CD8-positive, alpha-beta memory T cell (primary cell): ENCODE results near the gene HS3ST3A1. TPM values are rescaled to one million over a fixed set of nuclear protein-coding genes. Genes with fewer than 3 reads are reported as not detected.

ENCODE experiments used
- CTCF ChIA-PET: fragments of 350-600 bp; sonication (Branson Sonifier 250); formaldehyde crosslinking; loops from one replicate; lab custom pipeline; 2021; ENCODE audit warnings: antibody characterized with exemption; lab: Charles Lee
- POLR2A ChIA-PET: fragments of 350-600 bp; sonication (Branson Sonifier 250); formaldehyde crosslinking; loops from one replicate; lab custom pipeline; 2021; ENCODE audit warnings: antibody characterized with exemption; lab: Charles Lee
- DNase-seq, 5 donors: peaks; one replicate each; pipeline versions ENCODE4 v3.0.0 to v3.0.0-alpha.2; 2020 to 2022; ENCODE audit warnings: mixed read lengths in 1 of 5
- H3K27ac ChIP-seq: one replicate; pipeline ENCODE4 v1.7.0; 2013; ENCODE audit warnings: low read depth, mild to moderate bottlenecking, low read length, moderate library complexity
- H3K27me3 ChIP-seq: 2 replicates; pipeline ENCODE4 v1.7.0; 2013; ENCODE audit warnings: low read length, mild to moderate bottlenecking; ENCODE audit not compliant: insufficient read depth, poor library complexity, severe bottlenecking
- H3K36me3 ChIP-seq: 2 replicates; pipeline ENCODE4 v1.7.0; 2013; ENCODE audit warnings: mild to moderate bottlenecking, low read length, moderate library complexity; ENCODE audit not compliant: insufficient read depth
- H3K4me1 ChIP-seq: 2 replicates; pipeline ENCODE4 v1.7.0; 2013; ENCODE audit warnings: mild to moderate bottlenecking, low read length, moderate library complexity; ENCODE audit not compliant: insufficient read depth
- H3K4me3 ChIP-seq: 2 replicates; pipeline ENCODE4 v1.7.0; 2013; ENCODE audit warnings: mild to moderate bottlenecking, low read length
- H3K9me3 ChIP-seq: 2 replicates; pipeline ENCODE4 v1.7.0; 2013; ENCODE audit warnings: mild to moderate bottlenecking, low read length
- H3K27ac Mint-ChIP-seq, 8 donors: one replicate each; pipeline ENCODE4 v1.8.0; 2020 to 2021; ENCODE audit warnings: mixed read lengths in 8 of 8, mild to moderate bottlenecking in 6 of 8, inconsistent platforms in 3 of 8, moderate library complexity in 3 of 8
- H3K27me3 Mint-ChIP-seq, 2 donors: one replicate each; pipeline ENCODE4 v1.8.0; 2020 to 2021; ENCODE audit warnings: mixed read lengths in 2 of 2, mild to moderate bottlenecking in 1 of 2, moderate library complexity in 1 of 2
- H3K36me3 Mint-ChIP-seq, 3 donors: one replicate each; pipeline ENCODE4 v1.8.0; 2020 to 2021; ENCODE audit warnings: mixed read lengths in 3 of 3, inconsistent platforms in 1 of 3, mild to moderate bottlenecking in 1 of 3
- H3K4me1 Mint-ChIP-seq, 3 donors: one replicate each; pipeline ENCODE4 v1.8.0; 2020 to 2021; ENCODE audit warnings: mixed read lengths in 3 of 3, inconsistent platforms in 1 of 3, mild to moderate bottlenecking in 1 of 3
- H3K4me3 Mint-ChIP-seq, 7 donors: one replicate each; pipeline ENCODE4 v1.8.0; 2020 to 2021; ENCODE audit warnings: mixed read lengths in 7 of 7, mild to moderate bottlenecking in 6 of 7, moderate library complexity in 4 of 7, inconsistent platforms in 2 of 7
- H3K9me3 Mint-ChIP-seq, 5 donors: one replicate each; pipeline ENCODE4 v1.8.0; 2020 to 2022; ENCODE audit warnings: mixed read lengths in 5 of 5, mild to moderate bottlenecking in 3 of 5, moderate library complexity in 2 of 5, inconsistent platforms in 1 of 5
- polyA plus RNA-seq: library from polyadenylated mRNA; unstranded; fragments of 300-500 nt; fragmentation: Illumina TruSeq; gene quantifications from one replicate; pipeline ENCODE4 v1.2.3, GENCODE V29; 2021
- total RNA-seq, 2 experiments: library from RNA; stranded (reverse); gene quantifications; one replicate each; pipeline ENCODE4 v1.2.3, GENCODE V29; 2021

HS3ST3A1 gene
- total and polyA plus RNA-seq, 3 experiments from 2014 or later = 2.5 TPM; not detected in 2

DNA sequence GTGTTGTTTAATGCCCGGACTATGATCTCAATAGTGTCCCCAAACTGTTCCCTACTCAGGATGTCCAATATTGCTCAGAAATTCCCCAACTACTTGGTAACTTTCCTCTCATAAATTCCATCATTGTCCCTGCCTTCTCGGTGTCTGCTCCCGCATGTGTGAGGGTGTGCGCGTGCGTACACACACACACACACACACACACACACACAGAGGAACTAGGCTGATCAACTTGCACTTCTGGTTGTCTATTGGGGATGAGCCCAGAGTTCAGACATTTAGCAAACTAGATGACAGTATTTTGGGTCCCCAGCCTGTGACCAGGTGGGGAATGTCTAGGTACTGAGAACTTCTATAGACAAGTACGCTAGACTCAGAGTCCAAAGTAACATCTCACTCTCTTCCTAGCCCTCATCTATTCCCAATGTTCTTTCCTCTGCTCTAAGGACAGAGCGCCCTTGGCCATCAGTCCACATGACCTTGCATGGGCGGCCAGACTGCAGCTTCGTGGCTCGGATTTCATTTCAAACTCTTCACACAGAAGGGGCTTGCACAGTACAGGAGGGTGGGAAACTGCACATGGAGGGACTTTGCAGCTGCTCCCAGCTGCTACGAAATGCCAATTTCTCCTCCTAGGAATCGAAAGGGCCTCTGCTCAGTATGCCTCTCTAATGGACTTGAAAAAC, 5.3 kb downstream of the HS3ST3A1 start:
- H3K27me3 ChIP-seq = peaks cover 4% of the 10 kb centered on the region
- no peak overlapping the region for H3K4me3 Mint-ChIP-seq

GRCh38 chr17:13595599-13595899, 6.2 kb downstream of the HS3ST3A1 start:
- Mint-ChIP-seq H3K36me3 (no peaks in the 10 kb centered on the region), H3K27ac (no peak overlapping the region), H3K9me3 (no peaks in the 10 kb centered on the region), H3K27me3 (peaks cover 17 to 32% of the 10 kb centered on the region in 2 donors), H3K4me3 (no peak overlapping the region), H3K4me1 (peaks cover 4 to 7% (median 4%) of the 10 kb centered on the region in 3 donors)
- no peak overlapping the region for H3K4me3 ChIP-seq
- ChIA-PET POLR2A (no interaction called here), CTCF (interaction anchor here (0.7 to 4.3 kb wide), 3 partner anchors 9 to 1331 kb away, joined by 4 to 34 read pairs (median 6); partner anchors contain the start of gene HS3ST3B1)
- H3K9me3 ChIP-seq = no peaks in the 10 kb centered on the region
- no peak for DNase-seq
- H3K36me3 ChIP-seq = no peaks in the 10 kb centered on the region
- no peaks in the 10 kb centered on the region for H3K4me1 ChIP-seq
- H3K27me3 ChIP-seq = peaks cover 4% of the 10 kb centered on the region
- no peak overlapping the region for H3K27ac ChIP-seq

More for the DNA sequence above, 5.3 kb downstream of the HS3ST3A1 start:
- Mint-ChIP-seq H3K9me3 (no peaks in the 10 kb centered on the region), H3K27ac (no peak overlapping the region), H3K27me3 (peaks cover 13 to 32% of the 10 kb centered on the region in 2 donors), H3K36me3 (no peaks in the 10 kb centered on the region), H3K4me1 (peaks cover 4 to 7% (median 4%) of the 10 kb centered on the region in 3 donors)
- Histone ChIP-seq H3K9me3 (no peaks in the 10 kb centered on the region), H3K4me3 (no peak overlapping the region), H3K36me3 (no peaks in the 10 kb centered on the region), H3K4me1 (no peaks in the 10 kb centered on the region), H3K27ac (no peak overlapping the region)
- ChIA-PET CTCF (interaction anchor here (0.7 to 4.3 kb wide), 4 partner anchors 706 to 1330 kb away, joined by 3 to 34 read pairs (median 4); partner anchors contain the start of gene HS3ST3B1), POLR2A (no interaction called here)
- DNase-seq = no peak

- Mint-ChIP-seq H3K27ac (no peak overlapping the region), H3K4me1 (peaks cover 2 to 5% (median 3%) of the 10 kb centered on the region in 3 donors), H3K9me3 (no peaks in the 10 kb centered on the region), H3K27me3 (peaks cover 15 to 29% of the 10 kb centered on the region in 2 donors), H3K4me3 (no peak overlapping the region), H3K36me3 (no peaks in the 10 kb centered on the region)
- no peaks in the 10 kb centered on the region for H3K36me3 ChIP-seq
- no peak overlapping the region for H3K4me3 ChIP-seq
- no peaks in the 10 kb centered on the region for H3K9me3 ChIP-seq
- ChIA-PET CTCF (interaction anchor here (0.7 to 4.3 kb wide), 8 partner anchors 8 to 1332 kb away, joined by 3 to 34 read pairs (median 4); partner anchors contain the start of gene HS3ST3B1), POLR2A (no interaction called here)
- no peaks in the 10 kb centered on the region for H3K4me1 ChIP-seq
- H3K27me3 ChIP-seq = peaks cover 4% of the 10 kb centered on the region
- no peak overlapping the region for H3K27ac ChIP-seq
- DNase-seq = peak; percentile 62 to 83 (median 67)
Measured at GRCh38 chr17:13594762-13595598, 6.7 kb downstream of the HS3ST3A1 start.

DNA sequence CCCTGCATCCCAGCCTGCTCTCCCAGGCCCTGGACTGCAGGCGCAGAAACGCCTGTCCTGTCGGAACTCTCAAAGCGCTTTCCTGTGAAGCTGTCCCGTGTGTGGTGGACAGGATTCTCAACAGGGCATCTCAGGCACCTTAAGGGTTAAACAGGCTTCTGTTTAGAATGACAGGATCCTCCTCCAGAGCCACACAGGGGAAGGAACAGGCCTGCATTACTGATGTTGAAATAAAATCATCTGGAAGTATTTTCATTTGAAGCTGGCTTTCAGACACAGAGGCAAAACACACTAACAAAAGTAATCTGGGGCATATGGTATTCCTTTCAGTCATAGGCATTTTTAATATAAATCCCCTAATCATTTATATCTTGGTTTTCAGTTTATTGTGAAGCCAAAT, 7.4 kb downstream of the HS3ST3A1 start:
- no peaks in the 10 kb centered on the region for H3K9me3 ChIP-seq
- Mint-ChIP-seq H3K27me3 (peaks cover 11 to 23% of the 10 kb centered on the region in 2 donors), H3K36me3 (no peaks in the 10 kb centered on the region), H3K9me3 (no peaks in the 10 kb centered on the region), H3K27ac (no peak overlapping the region), H3K4me1 (peaks cover 0 to 3% (median 2%) of the 10 kb centered on the region in 3 donors), H3K4me3 (no peak overlapping the region)
- peaks cover 4% of the 10 kb centered on the region for H3K27me3 ChIP-seq
- POLR2A ChIA-PET = no interaction called here
- no peaks in the 10 kb centered on the region for H3K4me1 ChIP-seq
- H3K27ac ChIP-seq = no peak overlapping the region
- no peak for DNase-seq
- CTCF ChIA-PET = interaction anchor here (0.7 to 1.3 kb wide), 5 partner anchors 16 to 1332 kb away, joined by 3 to 15 read pairs (median 4); partner anchors contain the start of gene HS3ST3B1
- H3K36me3 ChIP-seq = no peaks in the 10 kb centered on the region
- H3K4me3 ChIP-seq = no peak overlapping the region

GRCh38 chr17:13593757-13594156, 8.0 kb downstream of the HS3ST3A1 start:
- Mint-ChIP-seq H3K27me3 (peaks cover 8 to 19% of the 10 kb centered on the region in 2 donors), H3K9me3 (no peaks in the 10 kb centered on the region), H3K4me3 (no peak overlapping the region), H3K27ac (no peak overlapping the region), H3K4me1 (peaks cover 0 to 3% (median 2%) of the 10 kb centered on the region in 3 donors), H3K36me3 (no peaks in the 10 kb centered on the region)
- H3K27ac ChIP-seq = no peak overlapping the region
- no peaks in the 10 kb centered on the region for H3K4me1 ChIP-seq
- H3K9me3 ChIP-seq = no peaks in the 10 kb centered on the region
- POLR2A ChIA-PET = interaction anchor here (0.6 kb wide), 2 partner anchors 8 to 564 kb away, joined by 4 to 6 read pairs; no protein-coding TSS in a partner anchor
- peaks cover 4% of the 10 kb centered on the region for H3K27me3 ChIP-seq
- no peak for DNase-seq
- H3K4me3 ChIP-seq = no peak overlapping the region
- CTCF ChIA-PET = interaction anchor here (0.6 to 1.5 kb wide), 4 partner anchors 708 to 1333 kb away, joined by 3 to 15 read pairs (median 6); partner anchors contain the start of gene HS3ST3B1
- H3K36me3 ChIP-seq = no peaks in the 10 kb centered on the region

DNA sequence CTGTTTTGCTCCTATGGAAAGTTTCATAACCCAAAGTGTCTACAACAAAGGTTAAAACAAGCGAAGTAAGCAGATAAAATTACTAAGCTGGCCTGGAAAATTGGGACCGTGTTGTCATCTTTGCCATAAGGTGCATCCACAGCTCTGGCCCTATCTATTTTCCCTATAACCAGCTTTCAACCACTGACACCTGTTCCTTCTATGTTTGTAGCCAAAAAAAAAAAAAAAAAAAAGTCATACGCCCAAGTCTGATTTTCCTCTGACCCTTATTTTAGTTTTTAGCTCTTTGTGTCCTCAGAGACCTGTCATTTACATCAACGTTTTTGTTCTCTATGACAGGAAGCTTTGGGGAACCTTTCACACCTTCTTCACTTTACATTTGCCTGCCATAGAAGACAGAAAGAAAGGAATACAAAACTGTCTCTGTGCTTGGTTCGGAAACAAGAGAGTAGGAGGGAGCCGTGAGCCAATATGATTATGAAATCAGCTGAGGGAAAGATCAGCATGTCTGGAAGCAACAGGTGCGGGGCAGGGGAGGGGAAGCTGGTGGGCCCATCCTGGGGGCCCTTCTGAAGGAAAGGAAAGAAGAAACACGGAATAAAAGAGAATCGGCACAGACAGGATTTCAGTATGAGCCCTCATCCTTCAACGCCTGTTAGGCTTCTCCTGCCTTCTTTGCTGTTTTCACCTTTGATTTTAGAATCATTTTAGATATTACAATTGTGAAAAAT, 8.5 kb downstream of the HS3ST3A1 start:
- H3K4me1 ChIP-seq = no peaks in the 10 kb centered on the region
- CTCF ChIA-PET = interaction anchor here (0.6 to 1.5 kb wide), 3 partner anchors 960 to 1333 kb away, joined by 3 to 8 read pairs (median 3); no protein-coding TSS in a partner anchor
- peaks cover 3% of the 10 kb centered on the region for H3K27me3 ChIP-seq
- no peaks in the 10 kb centered on the region for H3K9me3 ChIP-seq
- DNase-seq = no peak
- no peak overlapping the region for H3K4me3 ChIP-seq
- H3K4me3 Mint-ChIP-seq = no peak overlapping the region
- H3K4me1 Mint-ChIP-seq = peaks cover 0 to 3% (median 2%) of the 10 kb centered on the region in 3 donors
- no peaks in the 10 kb centered on the region for H3K36me3 Mint-ChIP-seq
- H3K27ac ChIP-seq = no peak overlapping the region
- no peaks in the 10 kb centered on the region for H3K36me3 ChIP-seq
- H3K27ac Mint-ChIP-seq = no peak overlapping the region
- POLR2A ChIA-PET = interaction anchor here (0.6 kb wide), 2 partner anchors 8 to 563 kb away, joined by 4 to 6 read pairs; no protein-coding TSS in a partner anchor
- H3K27me3 Mint-ChIP-seq = peaks cover 8 to 16% of the 10 kb centered on the region in 2 donors
- H3K9me3 Mint-ChIP-seq = no peaks in the 10 kb centered on the region

DNA sequence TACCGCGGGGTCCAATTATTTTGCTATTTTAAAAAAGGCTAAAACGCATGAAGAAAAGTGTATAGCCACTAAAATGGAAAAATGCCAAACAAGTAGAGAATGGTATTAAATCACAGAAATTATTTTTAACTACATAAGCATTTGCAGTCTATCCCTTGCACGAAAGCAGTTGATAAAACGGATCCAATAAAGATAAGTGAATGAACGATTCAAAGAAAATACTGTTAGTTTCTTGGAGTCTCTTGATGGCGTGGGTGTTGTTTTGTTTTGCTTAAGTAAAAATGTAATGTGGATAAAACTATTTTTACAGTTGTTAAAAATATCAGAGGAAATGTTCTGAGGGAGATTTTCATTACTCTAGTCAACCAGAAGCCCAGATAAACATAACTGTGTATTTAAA, 9.3 kb downstream of the HS3ST3A1 start:
- H3K4me1 ChIP-seq = no peaks in the 10 kb centered on the region
- Mint-ChIP-seq H3K36me3 (no peaks in the 10 kb centered on the region), H3K4me1 (peaks cover 0 to 3% (median 2%) of the 10 kb centered on the region in 3 donors), H3K27ac (no peak overlapping the region), H3K4me3 (no peak overlapping the region), H3K9me3 (no peaks in the 10 kb centered on the region), H3K27me3 (peaks cover 8 to 17% of the 10 kb centered on the region in 2 donors)
- H3K4me3 ChIP-seq = no peak overlapping the region
- H3K27me3 ChIP-seq = no peaks in the 10 kb centered on the region
- H3K27ac ChIP-seq = no peak overlapping the region
- no peaks in the 10 kb centered on the region for H3K36me3 ChIP-seq
- no peaks in the 10 kb centered on the region for H3K9me3 ChIP-seq
- DNase-seq = no peak
- CTCF ChIA-PET = interaction anchor here (1.5 kb wide), 1 partner anchor 1334 kb away, joined by 8 read pairs; no protein-coding TSS in a partner anchor
- POLR2A ChIA-PET = no interaction called here
